ENCODE measurements around the gene MEIS1.

MEIS1 gene

GRCh38 chr2:66575625-66576310 is 140.8 kb downstream of the MEIS1 start:
- DNase-seq (ENCODE audit: low spot score), result no peak
- TF ChIP-seq, protein P1, sequence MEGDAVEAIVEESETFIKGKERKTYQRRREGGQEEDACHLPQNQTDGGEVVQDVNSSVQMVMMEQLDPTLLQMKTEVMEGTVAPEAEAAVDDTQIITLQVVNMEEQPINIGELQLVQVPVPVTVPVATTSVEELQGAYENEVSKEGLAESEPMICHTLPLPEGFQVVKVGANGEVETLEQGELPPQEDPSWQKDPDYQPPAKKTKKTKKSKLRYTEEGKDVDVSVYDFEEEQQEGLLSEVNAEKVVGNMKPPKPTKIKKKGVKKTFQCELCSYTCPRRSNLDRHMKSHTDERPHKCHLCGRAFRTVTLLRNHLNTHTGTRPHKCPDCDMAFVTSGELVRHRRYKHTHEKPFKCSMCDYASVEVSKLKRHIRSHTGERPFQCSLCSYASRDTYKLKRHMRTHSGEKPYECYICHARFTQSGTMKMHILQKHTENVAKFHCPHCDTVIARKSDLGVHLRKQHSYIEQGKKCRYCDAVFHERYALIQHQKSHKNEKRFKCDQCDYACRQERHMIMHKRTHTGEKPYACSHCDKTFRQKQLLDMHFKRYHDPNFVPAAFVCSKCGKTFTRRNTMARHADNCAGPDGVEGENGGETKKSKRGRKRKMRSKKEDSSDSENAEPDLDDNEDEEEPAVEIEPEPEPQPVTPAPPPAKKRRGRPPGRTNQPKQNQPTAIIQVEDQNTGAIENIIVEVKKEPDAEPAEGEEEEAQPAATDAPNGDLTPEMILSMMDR (IDR thresholded peaks at IDR 0.05; ENCODE audit: extremely low read depth, insufficient read depth, missing control alignments), result no peak
- in situ Hi-C loops (cut with MboI; ENCODE audit: low pct_unique_long_range_greater_than_20kb, low sequenced_read_pairs, unreplicated experiment), result loop anchor here (25.0 kb wide), 1 partner anchor 138 kb away; the partner anchor contains the start of gene MEIS1

DNA sequence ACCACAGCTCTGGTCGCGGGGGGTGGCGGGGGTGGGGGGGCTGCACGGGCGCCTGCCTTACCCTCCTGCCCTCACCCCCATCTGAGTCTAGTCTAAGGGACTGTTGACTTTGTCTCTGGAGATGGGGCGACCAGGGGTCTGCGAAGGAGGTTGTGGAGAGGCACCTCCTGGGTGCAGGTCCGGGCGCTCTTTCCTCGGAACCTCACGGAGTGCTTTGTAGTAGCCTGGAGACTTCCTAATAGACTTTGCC is 141.3 kb downstream of the MEIS1 start:
- in situ Hi-C loops (cut with MboI; ENCODE audit: low pct_unique_long_range_greater_than_20kb, low sequenced_read_pairs, unreplicated experiment), result loop anchor here (25.0 kb wide), 1 partner anchor 139 kb away; the partner anchor contains the start of gene MEIS1
- TF ChIP-seq, protein P1 (IDR thresholded peaks at IDR 0.05; ENCODE audit: extremely low read depth, insufficient read depth, missing control alignments), result no peak
- DNase-seq (ENCODE audit: low spot score), result peak; percentile 29

DNA sequence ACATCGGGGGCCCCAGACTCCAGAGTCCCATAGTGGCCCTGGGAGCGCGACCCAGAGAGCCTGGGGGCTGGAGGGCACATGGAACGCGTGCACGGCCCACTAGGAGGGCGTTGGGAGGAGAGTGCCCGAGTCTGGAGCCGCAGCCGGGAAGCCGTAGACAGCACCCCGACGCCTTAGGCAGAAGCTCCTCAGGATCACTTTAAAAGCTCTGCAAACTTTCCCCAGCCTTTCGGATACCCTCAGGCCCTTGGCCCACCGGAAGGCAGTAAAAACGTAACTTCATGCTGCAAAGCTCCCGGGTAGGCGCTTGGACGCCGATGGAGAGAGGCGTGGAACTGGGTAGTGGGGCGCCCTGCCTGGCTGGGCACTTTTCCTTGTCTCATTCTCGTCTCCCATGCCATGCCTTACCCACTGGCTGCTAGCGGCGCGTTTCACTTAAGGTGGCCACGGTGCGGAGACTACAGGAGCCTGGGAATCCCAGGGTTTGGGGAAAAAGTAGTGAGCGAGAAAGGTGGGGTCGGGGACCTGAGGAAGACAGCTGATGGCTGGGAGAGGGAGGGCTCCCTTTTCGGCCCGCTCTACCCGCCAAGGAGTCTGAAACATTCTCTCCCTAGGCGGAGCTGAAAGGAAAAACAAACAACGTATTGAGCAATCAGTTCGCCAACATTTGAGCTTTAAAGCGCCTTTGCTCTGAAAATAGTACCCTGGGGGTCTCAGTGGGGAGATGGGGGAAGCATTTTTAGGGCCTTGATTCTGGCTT is 141.8 kb downstream of the MEIS1 start:
- TF ChIP-seq, protein P1 (IDR thresholded peaks at IDR 0.05; ENCODE audit: extremely low read depth, insufficient read depth, missing control alignments), result no peak
- in situ Hi-C loops (cut with MboI; ENCODE audit: low pct_unique_long_range_greater_than_20kb, low sequenced_read_pairs, unreplicated experiment), result loop anchor here (25.0 kb wide), 1 partner anchor 139 kb away; the partner anchor contains the start of gene MEIS1
- DNase-seq (ENCODE audit: low spot score), result no peak

DNA sequence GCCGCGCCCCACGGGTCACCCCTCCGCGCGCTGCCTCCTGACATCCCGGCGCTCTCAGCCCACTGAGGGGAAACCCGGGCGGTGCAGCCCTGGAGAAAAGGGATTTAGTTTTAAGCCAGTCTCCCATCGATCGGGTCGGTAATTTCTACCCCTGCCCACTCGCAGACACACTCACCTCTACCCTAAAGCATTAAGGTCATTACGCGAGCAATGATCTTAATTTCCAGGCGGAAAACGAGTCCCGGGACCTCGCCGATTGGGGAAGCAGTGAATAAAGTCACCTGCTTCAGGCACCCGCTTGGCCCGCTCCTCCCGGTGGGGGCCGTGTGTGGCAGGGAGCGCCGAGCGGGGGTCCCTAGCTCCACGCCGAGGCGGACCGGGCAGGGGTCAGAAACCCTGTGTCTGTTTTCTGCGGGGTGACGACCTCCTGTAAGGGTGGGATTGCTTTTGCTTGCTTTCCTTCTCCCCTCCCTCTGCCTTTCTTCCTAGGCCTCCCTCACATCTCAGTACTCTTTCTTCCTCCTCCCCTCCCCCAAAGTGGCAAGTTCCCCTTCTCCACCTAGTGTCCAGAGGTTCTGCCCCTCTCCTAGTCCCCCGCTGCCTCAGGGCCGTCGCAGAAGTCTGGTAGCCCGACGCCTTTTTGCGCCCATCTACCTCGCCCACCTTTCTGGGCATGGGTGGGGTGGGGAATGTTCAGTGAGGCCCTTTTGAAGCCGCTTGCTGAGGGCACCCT is 142.6 kb downstream of the MEIS1 start:
- in situ Hi-C loops (cut with MboI; ENCODE audit: low pct_unique_long_range_greater_than_20kb, low sequenced_read_pairs, unreplicated experiment), result loop anchor here (25.0 kb wide), 1 partner anchor 140 kb away; the partner anchor contains the start of gene MEIS1
- DNase-seq (ENCODE audit: low spot score), result no peak
- TF ChIP-seq, protein P1 (IDR thresholded peaks at IDR 0.05; ENCODE audit: extremely low read depth, insufficient read depth, missing control alignments), result no peak

- TF ChIP-seq, protein P1 (IDR thresholded peaks at IDR 0.05; ENCODE audit: extremely low read depth, insufficient read depth, missing control alignments), result no peak
- in situ Hi-C loops (cut with MboI; ENCODE audit: low pct_unique_long_range_greater_than_20kb, low sequenced_read_pairs, unreplicated experiment), result loop anchor here (25.0 kb wide), 1 partner anchor 141 kb away; the partner anchor contains the start of gene MEIS1
- no peak for DNase-seq (ENCODE audit: low spot score)
These were observed 143.2 kb downstream of the MEIS1 start for GRCh38 chr2:66578054-66578686.

DNA sequence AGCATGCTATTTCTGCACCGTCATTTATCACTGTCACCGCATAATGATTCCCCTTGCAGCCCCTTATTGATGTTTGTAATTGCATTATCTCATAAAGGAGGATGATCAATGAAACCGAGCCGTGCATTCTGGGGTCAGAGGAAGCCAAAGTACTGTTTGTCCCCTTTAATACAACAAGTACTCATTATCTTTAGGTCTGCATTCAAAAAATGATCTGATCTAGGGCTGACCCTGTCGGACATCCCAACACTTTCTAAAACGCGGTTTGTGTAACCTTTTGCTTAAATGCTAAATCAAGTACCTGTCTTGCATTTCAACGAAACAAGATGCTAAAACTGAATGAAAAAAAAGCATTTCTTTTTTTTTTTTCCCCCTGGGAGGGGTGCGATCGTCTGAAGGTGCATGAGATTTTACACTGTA is 143.8 kb downstream of the MEIS1 start:
- DNase-seq (ENCODE audit: low spot score), result no peak
- in situ Hi-C loops (cut with MboI; ENCODE audit: low pct_unique_long_range_greater_than_20kb, low sequenced_read_pairs, unreplicated experiment), result loop anchor here (25.0 kb wide), 1 partner anchor 141 kb away; the partner anchor contains the start of gene MEIS1
- TF ChIP-seq, protein P1 (IDR thresholded peaks at IDR 0.05; ENCODE audit: extremely low read depth, insufficient read depth, missing control alignments), result no peak
